Smooth muscle cell (in vitro differentiated cells): ENCODE measurements around the gene PROM2. TPM values are rescaled to one million over a fixed set of nuclear protein-coding genes. Genes with fewer than 3 reads are reported as not detected.

Experiments used
- DNase-seq: peaks from one replicate; lab custom pipeline; 2025; ENCODE audit not compliant: unreplicated experiment; lab: John Stamatoyannopoulos, UW
- H2AFZ ChIP-seq: fragments of 200-600 bp; sonication (generic); 2 replicates; pipeline ENCODE4 v1.6.0; 2016; ENCODE audit warnings: antibody characterized with exemption, low read depth, mild to moderate bottlenecking
- H3F3A ChIP-seq: fragments of 200-600 bp; sonication (generic); 2 replicates; pipeline ENCODE4 v1.6.0; 2017; ENCODE audit warnings: antibody characterized with exemption, low read depth
- H3K27ac ChIP-seq: fragments of 200-600 bp; sonication (generic); 2 replicates; pipeline ENCODE4 v1.5.1; 2016; ENCODE audit warnings: low read depth, mild to moderate bottlenecking
- H3K27me3 ChIP-seq: fragments of 200-600 bp; sonication (generic); 2 replicates; pipeline ENCODE4 v1.6.1; 2016; ENCODE audit warnings: low read depth, mild to moderate bottlenecking
- H3K36me3 ChIP-seq: fragments of 200-600 bp; sonication (generic); 2 replicates; pipeline ENCODE4 v1.5.1; 2016; ENCODE audit warnings: low read depth
- H3K4me1 ChIP-seq: fragments of 200-600 bp; sonication (generic); 2 replicates; pipeline ENCODE4 v1.5.1; 2016; ENCODE audit warnings: low read depth
- H3K4me2 ChIP-seq: fragments of 200-600 bp; sonication (generic); 2 replicates; pipeline ENCODE4 v1.6.0; 2016; ENCODE audit warnings: mild to moderate bottlenecking
- H3K4me3 ChIP-seq: fragments of 200-600 bp; sonication (generic); 2 replicates; pipeline ENCODE4 v1.5.1; 2016; ENCODE audit warnings: mild to moderate bottlenecking
- H3K79me2 ChIP-seq: fragments of 200-600 bp; sonication (generic); 2 replicates; pipeline ENCODE4 v1.6.0; 2016; ENCODE audit warnings: low read depth, mild to moderate bottlenecking
- H3K9ac ChIP-seq: fragments of 200-600 bp; sonication (generic); 2 replicates; pipeline ENCODE4 v1.6.0; 2016; ENCODE audit warnings: low read depth
- H3K9me3 ChIP-seq: fragments of 200-600 bp; sonication (generic); replicated peaks from 2 replicates; pipeline ENCODE4 v1.5.1; 2016; ENCODE audit warnings: low read depth
- H4K20me1 ChIP-seq: fragments of 200-600 bp; sonication (generic); 2 replicates; pipeline ENCODE4 v1.6.0; 2016; ENCODE audit warnings: low read depth
- CTCF ChIP-seq: fragments of 200-600 bp; sonication (generic); IDR thresholded peaks from 2 replicates; pipeline ENCODE4 v1.5.1; 2017; ENCODE audit warnings: borderline replicate concordance, mild to moderate bottlenecking, antibody characterized with exemption; ENCODE audit not compliant: insufficient read depth, poor library complexity, severe bottlenecking
- WGBS: methylation state at CpG from one replicate; pipeline ENCODE4 v1.1.7; 2016; ENCODE audit warnings: low lambda C conversion rate; 5-methylcytosine and 5-hydroxymethylcytosine counted together
- polyA plus RNA-seq: library from polyadenylated mRNA; unstranded; fragments of >200 nt; fragmentation: Nextera tagmentation; extraction: Ambion mirVana; gene quantifications from 2 replicates; pipeline ENCODE4 v1.2.1, GENCODE V29; 2016
- total RNA-seq: library from RNA; depleted of rRNA; stranded (reverse); fragments of >200 nt; gene quantifications from 2 replicates; pipeline ENCODE4 v1.2.3, GENCODE V29; 2014

Gene PROM2
- total and polyA plus RNA-seq, 2 experiments from 2014 or later = 0.70 to 4.2 TPM

- Histone ChIP-seq H3K4me1 (no peaks in the 10 kb centered on the region), H3K9me3 (peaks cover 3% of the 10 kb centered on the region), H3K27me3 (no peaks in the 10 kb centered on the region), H4K20me1 (no peaks in the 10 kb centered on the region), H3K4me2 (no peak overlapping the region), H2AFZ (no peak overlapping the region), H3K4me3 (no peak overlapping the region), H3K36me3 (no peaks in the 10 kb centered on the region), H3K9ac (no peak overlapping the region), H3K27ac (no peak overlapping the region), H3F3A (no peaks in the 10 kb centered on the region), H3K79me2 (no peaks in the 10 kb centered on the region)
- DNase-seq = no peak
- TF ChIP-seq CTCF = no peak
Observed at GRCh38 chr2:95291222-95291621, 17.0 kb downstream of the PROM2 start.

GRCh38 chr2:95292623-95293260 lies 18.5 kb downstream of the PROM2 start:
- no peak overlapping the region for H3K9ac ChIP-seq
- H3K4me3 ChIP-seq = no peak overlapping the region
- H3F3A ChIP-seq = no peaks in the 10 kb centered on the region
- DNase-seq = no peak
- no peaks in the 10 kb centered on the region for H3K27me3 ChIP-seq
- H3K27ac ChIP-seq = no peak overlapping the region
- WGBS = 69% methylated on average over 9 of the region's 9 CpGs
- no peak for TF ChIP-seq CTCF
- H2AFZ ChIP-seq = no peak overlapping the region
- H3K9me3 ChIP-seq = peaks cover 3% of the 10 kb centered on the region
- H3K4me1 ChIP-seq = no peaks in the 10 kb centered on the region
- no peaks in the 10 kb centered on the region for H4K20me1 ChIP-seq
- H3K79me2 ChIP-seq = no peaks in the 10 kb centered on the region
- no peak overlapping the region for H3K4me2 ChIP-seq
- H3K36me3 ChIP-seq = no peaks in the 10 kb centered on the region

- no peaks in the 10 kb centered on the region for H3K79me2 ChIP-seq
- no peak overlapping the region for H2AFZ ChIP-seq
- H3K27ac ChIP-seq = no peak overlapping the region
- H3K27me3 ChIP-seq = no peaks in the 10 kb centered on the region
- H3K4me2 ChIP-seq = no peak overlapping the region
- H3F3A ChIP-seq = no peaks in the 10 kb centered on the region
- no peak overlapping the region for H3K9ac ChIP-seq
- no peak for DNase-seq
- no peaks in the 10 kb centered on the region for H3K4me1 ChIP-seq
- peaks cover 3% of the 10 kb centered on the region for H3K9me3 ChIP-seq
- no peak for TF ChIP-seq CTCF
- WGBS = 90% methylated on average over 19 of the region's 19 CpGs
- H3K36me3 ChIP-seq = no peaks in the 10 kb centered on the region
- no peaks in the 10 kb centered on the region for H4K20me1 ChIP-seq
- H3K4me3 ChIP-seq = no peak overlapping the region
Observed at GRCh38 chr2:95294579-95295250, 20.5 kb downstream of the PROM2 start.

GRCh38 chr2:95295376-95295775 lies 21.1 kb downstream of the PROM2 start:
- no peak overlapping the region for H3K9ac ChIP-seq
- H4K20me1 ChIP-seq = no peaks in the 10 kb centered on the region
- DNase-seq = no peak
- H3K27me3 ChIP-seq = no peaks in the 10 kb centered on the region
- no peak for TF ChIP-seq CTCF
- H3K4me3 ChIP-seq = no peak overlapping the region
- H3K36me3 ChIP-seq = no peaks in the 10 kb centered on the region
- no peak overlapping the region for H3K4me2 ChIP-seq
- no peak overlapping the region for H2AFZ ChIP-seq
- H3K4me1 ChIP-seq = no peaks in the 10 kb centered on the region
- no peaks in the 10 kb centered on the region for H3K79me2 ChIP-seq
- no peaks in the 10 kb centered on the region for H3F3A ChIP-seq
- peaks cover 3% of the 10 kb centered on the region for H3K9me3 ChIP-seq
- WGBS = 97% methylated on average over 6 of the region's 6 CpGs
- H3K27ac ChIP-seq = no peak overlapping the region
